ENCODE results near the gene C12orf56.

DNA sequence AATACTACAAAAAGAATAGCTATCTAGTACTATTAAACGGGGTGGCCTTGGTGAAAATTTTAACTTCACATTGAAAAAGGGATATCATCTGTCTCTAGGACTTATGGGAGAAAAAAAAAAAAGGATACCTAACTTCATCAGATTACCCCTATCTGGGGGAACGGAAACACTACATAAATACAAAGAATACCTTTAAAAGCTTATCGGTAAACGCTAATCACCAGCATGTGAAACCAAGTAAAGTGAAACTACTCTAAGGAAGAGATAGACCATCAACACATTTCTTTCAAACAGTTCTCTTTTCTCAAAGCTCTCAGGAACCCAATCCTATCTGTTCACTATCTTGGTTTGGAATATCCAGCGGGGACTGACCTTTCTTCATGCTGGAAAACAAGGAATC is 172.0 kb downstream of the C12orf56 start:
- TF ChIP-seq, protein P1, sequence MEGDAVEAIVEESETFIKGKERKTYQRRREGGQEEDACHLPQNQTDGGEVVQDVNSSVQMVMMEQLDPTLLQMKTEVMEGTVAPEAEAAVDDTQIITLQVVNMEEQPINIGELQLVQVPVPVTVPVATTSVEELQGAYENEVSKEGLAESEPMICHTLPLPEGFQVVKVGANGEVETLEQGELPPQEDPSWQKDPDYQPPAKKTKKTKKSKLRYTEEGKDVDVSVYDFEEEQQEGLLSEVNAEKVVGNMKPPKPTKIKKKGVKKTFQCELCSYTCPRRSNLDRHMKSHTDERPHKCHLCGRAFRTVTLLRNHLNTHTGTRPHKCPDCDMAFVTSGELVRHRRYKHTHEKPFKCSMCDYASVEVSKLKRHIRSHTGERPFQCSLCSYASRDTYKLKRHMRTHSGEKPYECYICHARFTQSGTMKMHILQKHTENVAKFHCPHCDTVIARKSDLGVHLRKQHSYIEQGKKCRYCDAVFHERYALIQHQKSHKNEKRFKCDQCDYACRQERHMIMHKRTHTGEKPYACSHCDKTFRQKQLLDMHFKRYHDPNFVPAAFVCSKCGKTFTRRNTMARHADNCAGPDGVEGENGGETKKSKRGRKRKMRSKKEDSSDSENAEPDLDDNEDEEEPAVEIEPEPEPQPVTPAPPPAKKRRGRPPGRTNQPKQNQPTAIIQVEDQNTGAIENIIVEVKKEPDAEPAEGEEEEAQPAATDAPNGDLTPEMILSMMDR (IDR thresholded peaks at IDR 0.05), result no peak
- TF ChIP-seq POLR2A (IDR thresholded peaks at IDR 0.05), result no peak

Data from uterus (tissue), 2 donors.